Activated T-helper 17 cell treated with anti-CD3 and anti-CD28 coated beads, Interleukin-2, amount 50 U/mL, for 72 hours (primary cell): Measurements from ENCODE around the gene ODAD3. TPM values are rescaled to one million over a fixed set of nuclear protein-coding genes. Genes with fewer than 3 reads are reported as not detected.
"Not testable (repeated sequence)": the region's sequence is repeated elsewhere in the genome, so short reads cannot be mapped to it uniquely, and the experiment has no call there.

Source experiments
- ATAC-seq: fragments of 150-1000 bp; cut with Tn5 transposase; replicated peaks from 2 replicates; pipeline ENCODE4 v1.10.0; 2021; ENCODE audit warnings: mild to moderate bottlenecking, moderate library complexity
- H3K27ac Mint-ChIP-seq: one replicate; pipeline ENCODE4 v1.8.0; 2022; ENCODE audit warnings: mixed read lengths
- H3K27me3 Mint-ChIP-seq: one replicate; pipeline ENCODE4 v1.8.0; 2022; ENCODE audit warnings: mixed read lengths
- H3K36me3 Mint-ChIP-seq: one replicate; pipeline ENCODE4 v1.8.0; 2022; ENCODE audit warnings: low read depth, mild to moderate bottlenecking, mixed read lengths
- H3K4me1 Mint-ChIP-seq: one replicate; pipeline ENCODE4 v1.8.0; 2022; ENCODE audit warnings: mixed read lengths
- H3K4me3 Mint-ChIP-seq: one replicate; pipeline ENCODE4 v1.8.0; 2022; ENCODE audit warnings: mild to moderate bottlenecking, mixed read lengths
- H3K9me3 Mint-ChIP-seq: one replicate; pipeline ENCODE4 v1.8.0; 2022; ENCODE audit warnings: mixed read lengths
- total RNA-seq, 2 donors: library from RNA; stranded (reverse); gene quantifications; one replicate each; pipeline ENCODE4 v1.2.3, GENCODE V29; 2022

Gene ODAD3
- total RNA-seq, 2 donors from 2014 or later = 0.15 to 0.42 TPM

DNA sequence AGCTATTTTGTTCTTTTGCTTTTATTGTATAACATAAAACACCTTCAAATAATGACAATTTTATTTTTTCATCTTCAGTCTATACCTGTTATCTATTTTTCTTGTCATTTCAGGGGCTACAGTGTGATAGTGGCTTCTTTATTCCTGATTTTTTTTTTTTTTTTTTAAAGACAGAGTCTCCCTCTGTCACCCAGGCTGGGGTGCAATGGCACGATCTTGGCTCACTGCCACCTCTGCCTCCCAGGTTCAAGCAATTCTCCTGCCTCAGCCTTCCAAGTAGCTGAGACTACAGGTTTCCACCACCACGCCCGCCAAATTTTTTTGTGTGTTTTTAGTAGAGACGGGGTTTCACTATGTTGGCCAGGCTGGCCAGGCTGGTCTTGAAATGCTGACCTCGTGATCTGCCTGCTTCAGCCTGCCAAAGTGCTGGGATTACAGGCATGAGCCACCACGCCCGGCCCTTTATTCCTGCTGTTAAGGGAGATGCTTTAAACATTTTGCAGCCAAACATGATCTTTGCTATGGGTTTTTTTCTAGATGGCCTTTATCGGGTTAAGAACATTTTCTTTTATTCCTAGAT, 33.4 kb upstream of the ODAD3 start:
- not testable (repeated sequence) for H3K9me3 Mint-ChIP-seq, H3K4me1 Mint-ChIP-seq, H3K36me3 Mint-ChIP-seq

DNA sequence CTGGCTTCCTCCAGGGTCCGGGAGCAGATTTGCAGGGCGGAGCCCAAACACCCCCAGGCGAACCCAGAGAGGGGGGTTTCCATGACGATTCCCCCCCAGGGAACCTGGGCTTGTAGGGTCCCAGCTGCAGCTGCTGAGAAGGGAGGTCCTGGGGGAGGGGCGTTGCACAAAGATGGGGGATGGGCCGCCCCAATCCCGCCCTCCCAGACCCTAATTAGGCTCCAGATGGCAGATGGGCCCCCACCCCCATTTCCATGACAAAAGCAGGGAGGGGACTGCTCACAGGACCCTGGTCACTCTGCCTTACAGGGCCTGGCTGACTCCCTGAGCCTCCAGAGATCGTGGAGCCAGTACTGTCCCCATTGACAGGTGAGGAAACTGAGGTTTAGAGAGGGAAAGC, 30.7 kb upstream of the ODAD3 start:
- H3K9me3 Mint-ChIP-seq = no peaks in the 10 kb centered on the region
- no peak for ATAC-seq
- H3K4me3 Mint-ChIP-seq = no peak overlapping the region
- H3K27me3 Mint-ChIP-seq = peaks cover 1% of the 10 kb centered on the region
- no peak overlapping the region for H3K27ac Mint-ChIP-seq
- peaks cover 5% of the 10 kb centered on the region for H3K4me1 Mint-ChIP-seq
- H3K36me3 Mint-ChIP-seq = no peaks in the 10 kb centered on the region

More for the DNA sequence above, 33.4 kb upstream of the ODAD3 start:
- not testable (repeated sequence) for H3K27me3 Mint-ChIP-seq, H3K27ac Mint-ChIP-seq, ATAC-seq, H3K4me3 Mint-ChIP-seq

DNA sequence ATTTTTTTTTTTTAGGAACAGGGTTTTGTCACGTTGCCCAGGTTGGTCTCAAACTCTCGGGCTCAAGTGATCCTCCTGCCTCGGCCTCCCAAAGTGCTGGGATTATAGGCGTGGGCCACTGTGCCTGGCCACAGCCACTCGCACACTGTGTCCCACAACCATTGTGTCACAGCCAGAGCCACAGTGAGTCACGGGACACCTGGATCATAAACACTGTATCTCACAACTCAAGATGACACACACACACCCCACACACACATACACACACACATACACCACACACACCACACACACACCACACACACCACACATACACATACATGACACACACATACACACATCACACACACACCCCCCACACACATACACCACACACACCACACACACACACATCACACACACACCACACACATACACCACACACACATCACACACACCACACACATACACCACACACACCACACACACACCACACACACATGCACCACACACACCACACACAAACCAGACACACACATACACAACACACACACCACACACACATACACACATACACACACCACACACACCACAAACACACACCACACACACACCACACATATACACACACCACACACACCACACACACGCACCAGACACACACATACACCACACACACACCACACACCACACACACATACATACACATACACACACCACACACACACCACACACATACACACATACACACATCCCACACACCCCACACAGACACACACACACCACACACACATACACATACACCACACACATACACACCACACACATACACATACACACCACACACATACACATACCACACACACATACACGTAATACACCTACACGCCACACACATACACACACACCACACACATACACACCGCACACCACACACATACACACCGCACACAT, 29.7 kb upstream of the ODAD3 start:
- peak; percentile 60 for ATAC-seq
- Mint-ChIP-seq H3K4me1 (peaks cover 5% of the 10 kb centered on the region), H3K27me3 (peaks cover 10% of the 10 kb centered on the region), H3K9me3 (no peaks in the 10 kb centered on the region), H3K4me3 (no peak overlapping the region), H3K27ac (no peak overlapping the region), H3K36me3 (no peaks in the 10 kb centered on the region)

DNA sequence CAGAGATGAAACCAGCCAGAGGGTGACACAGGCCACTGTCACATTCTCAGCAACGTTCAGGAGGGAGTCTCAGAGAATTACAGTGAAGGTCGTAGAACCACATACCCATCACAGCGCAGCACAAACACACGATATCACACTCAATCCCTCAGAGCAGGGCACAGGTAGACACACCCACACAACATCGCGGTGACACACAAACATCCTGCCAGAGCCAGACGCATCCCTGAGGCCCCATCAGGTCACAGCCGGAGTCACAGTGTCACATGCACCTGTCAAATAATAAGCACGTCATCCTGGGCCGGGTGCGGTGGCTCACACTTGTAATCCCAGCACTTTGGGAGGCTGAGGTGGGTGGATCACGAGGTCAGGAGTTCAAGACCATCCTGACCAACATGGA, 28.5 kb upstream of the ODAD3 start:
- H3K9me3 Mint-ChIP-seq = no peaks in the 10 kb centered on the region
- H3K36me3 Mint-ChIP-seq = no peaks in the 10 kb centered on the region
- no peak overlapping the region for H3K4me3 Mint-ChIP-seq
- peak; percentile 82 for ATAC-seq
- H3K27me3 Mint-ChIP-seq = peaks cover 10% of the 10 kb centered on the region
- peaks cover 5% of the 10 kb centered on the region for H3K4me1 Mint-ChIP-seq
- no peak overlapping the region for H3K27ac Mint-ChIP-seq

DNA sequence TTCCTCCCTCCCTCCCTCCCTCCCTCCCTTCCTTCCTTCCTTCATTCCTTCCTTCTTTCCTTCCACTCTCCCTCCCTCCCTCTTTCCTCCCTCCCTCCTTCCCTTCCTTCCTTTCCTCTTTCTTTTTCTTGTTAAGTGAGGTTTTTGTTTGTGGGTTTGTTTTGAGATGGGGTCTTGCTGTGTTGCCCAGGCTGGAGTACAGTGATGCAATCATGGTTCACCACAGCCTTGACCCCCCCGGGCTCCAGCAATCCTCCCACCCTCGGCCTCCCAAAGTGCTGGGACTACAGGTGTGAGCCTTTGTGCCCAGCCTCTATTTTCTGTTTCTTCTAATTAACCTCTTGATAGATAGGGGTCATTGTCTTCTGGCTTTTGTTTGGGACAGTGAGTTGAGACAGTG, 26.5 kb upstream of the ODAD3 start:
- H3K9me3 Mint-ChIP-seq = no peaks in the 10 kb centered on the region
- no peak overlapping the region for H3K4me3 Mint-ChIP-seq
- no peak for ATAC-seq
- peaks cover 10% of the 10 kb centered on the region for H3K27me3 Mint-ChIP-seq
- H3K27ac Mint-ChIP-seq = no peak overlapping the region
- H3K36me3 Mint-ChIP-seq = no peaks in the 10 kb centered on the region
- H3K4me1 Mint-ChIP-seq = peaks cover 5% of the 10 kb centered on the region

DNA sequence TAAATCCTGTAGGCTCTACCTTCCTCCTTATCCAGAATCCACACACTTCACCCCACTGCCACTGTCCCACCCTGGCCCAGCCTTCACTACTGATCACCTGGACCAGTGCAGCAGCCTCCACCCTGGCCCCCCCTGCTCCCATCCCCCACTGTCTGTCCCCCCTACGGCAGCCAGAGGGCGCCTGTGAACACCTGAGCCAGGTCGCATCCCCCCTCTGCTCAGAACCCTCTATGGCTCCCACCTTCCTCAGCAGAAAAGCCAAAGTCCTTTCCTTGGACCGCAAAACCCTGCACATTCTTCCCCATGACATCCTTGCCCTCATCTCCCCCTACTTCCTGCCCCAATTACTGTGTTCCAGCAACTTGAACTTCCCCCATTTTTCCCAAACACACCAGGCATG, 25.3 kb upstream of the ODAD3 start:
- H3K36me3 Mint-ChIP-seq = no peaks in the 10 kb centered on the region
- no peak overlapping the region for H3K4me3 Mint-ChIP-seq
- no peaks in the 10 kb centered on the region for H3K9me3 Mint-ChIP-seq
- peaks cover 10% of the 10 kb centered on the region for H3K27me3 Mint-ChIP-seq
- peak; percentile 31 for ATAC-seq
- H3K4me1 Mint-ChIP-seq = peaks cover 5% of the 10 kb centered on the region
- no peak overlapping the region for H3K27ac Mint-ChIP-seq

DNA sequence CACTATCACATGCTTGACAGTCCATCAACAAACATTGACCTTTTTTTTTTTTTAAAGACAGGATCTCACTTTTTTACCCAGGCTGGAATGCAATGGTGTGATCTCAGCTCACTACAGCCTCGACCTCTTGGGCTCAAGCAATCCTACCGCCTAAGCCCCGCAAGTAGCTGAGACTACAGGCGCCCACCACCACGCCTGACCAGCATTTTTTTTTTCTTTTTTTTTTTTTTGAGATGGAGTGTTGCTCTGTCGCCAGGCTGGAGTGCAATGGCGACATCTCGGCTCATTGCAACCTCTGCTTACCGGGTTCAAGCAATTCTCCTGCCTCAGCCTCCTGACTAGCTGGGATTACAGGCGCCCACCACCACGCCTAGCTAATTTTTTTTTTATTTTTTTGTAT, 24.0 kb upstream of the ODAD3 start:
- H3K4me3 Mint-ChIP-seq, H3K4me1 Mint-ChIP-seq, ATAC-seq, H3K27ac Mint-ChIP-seq, H3K27me3 Mint-ChIP-seq, H3K36me3 Mint-ChIP-seq, H3K9me3 Mint-ChIP-seq: not testable (repeated sequence)

DNA sequence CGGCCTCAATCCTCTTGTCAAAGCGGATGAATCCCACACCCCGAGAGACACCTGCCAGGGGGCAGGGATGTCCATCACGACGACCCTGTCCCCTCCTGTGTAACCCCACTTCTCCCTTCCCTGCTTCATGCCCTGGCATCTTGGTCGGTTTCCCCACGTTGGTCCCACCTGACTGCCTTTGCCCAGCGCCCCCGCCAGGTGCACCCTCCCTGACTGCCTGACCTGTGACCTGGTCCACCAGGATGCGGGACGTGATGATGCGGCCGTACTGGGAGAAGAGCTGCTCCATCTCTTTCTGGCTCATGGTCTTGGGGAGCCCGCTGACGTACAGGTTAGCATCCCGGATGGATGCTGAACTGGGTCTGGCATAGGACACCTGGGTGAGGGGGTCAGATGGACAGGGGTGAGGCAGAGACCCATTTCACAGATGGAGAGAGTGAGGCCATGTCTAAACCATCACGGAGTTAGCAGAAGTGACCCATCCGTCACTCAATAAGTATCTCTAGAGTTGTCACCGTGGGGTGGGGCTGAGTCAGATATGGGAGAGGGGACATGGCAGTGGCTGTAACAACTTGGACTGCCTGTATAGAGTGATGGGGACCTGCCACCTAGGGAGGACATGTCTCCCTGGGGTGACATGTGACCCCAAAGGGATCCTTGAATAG, 23.4 kb upstream of the ODAD3 start:
- peaks cover 10% of the 10 kb centered on the region for H3K27me3 Mint-ChIP-seq
- no peak for ATAC-seq
- no peaks in the 10 kb centered on the region for H3K9me3 Mint-ChIP-seq
- no peak overlapping the region for H3K4me3 Mint-ChIP-seq
- no peaks in the 10 kb centered on the region for H3K36me3 Mint-ChIP-seq
- peaks cover 4% of the 10 kb centered on the region for H3K4me1 Mint-ChIP-seq
- H3K27ac Mint-ChIP-seq = no peak overlapping the region

DNA sequence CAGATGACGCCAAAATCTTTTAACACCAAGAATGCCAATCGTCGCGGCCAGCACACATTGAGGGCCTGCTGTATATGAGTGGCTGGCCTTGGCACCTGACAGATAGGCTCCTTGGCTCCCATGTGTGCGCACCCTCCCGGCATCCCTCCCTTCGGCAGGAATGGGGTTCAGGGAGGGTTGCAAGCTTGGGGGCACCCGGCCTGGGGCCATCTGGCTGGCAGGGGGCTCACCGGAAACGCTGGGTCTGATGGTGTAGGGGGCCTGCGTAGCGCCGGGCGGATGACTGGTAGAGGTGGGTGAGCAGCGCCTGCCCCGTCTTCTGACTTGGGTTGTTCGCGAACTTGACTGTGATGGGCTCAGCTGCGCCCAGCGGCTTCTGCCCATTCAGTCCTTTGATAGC, 22.9 kb upstream of the ODAD3 start:
- ATAC-seq = no peak
- no peaks in the 10 kb centered on the region for H3K9me3 Mint-ChIP-seq
- H3K4me3 Mint-ChIP-seq = no peak overlapping the region
- H3K27ac Mint-ChIP-seq = no peak overlapping the region
- H3K36me3 Mint-ChIP-seq = no peaks in the 10 kb centered on the region
- H3K4me1 Mint-ChIP-seq = no peaks in the 10 kb centered on the region
- peaks cover 10% of the 10 kb centered on the region for H3K27me3 Mint-ChIP-seq

DNA sequence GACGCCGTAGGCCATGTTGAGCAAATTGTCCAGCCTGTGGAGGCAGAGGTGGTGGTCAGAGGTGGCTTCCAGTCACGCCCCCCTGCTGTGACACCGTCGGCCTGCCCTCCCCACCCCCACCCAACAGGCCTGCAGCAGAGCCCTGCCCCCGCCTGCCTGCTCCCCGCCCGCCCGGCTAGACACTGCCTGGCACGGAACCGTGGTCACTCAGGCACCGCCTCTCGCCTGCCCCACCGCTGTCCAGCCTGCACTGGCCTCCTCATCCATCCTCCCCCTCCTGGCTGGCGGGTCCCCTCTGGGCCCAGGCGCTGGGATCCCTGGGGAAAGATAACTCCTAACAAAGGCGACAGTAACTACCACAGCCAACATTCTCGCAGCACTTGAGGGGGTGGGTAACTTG, 22.2 kb upstream of the ODAD3 start:
- no peak for ATAC-seq
- Mint-ChIP-seq H3K27ac (no peak overlapping the region), H3K27me3 (peaks cover 10% of the 10 kb centered on the region), H3K9me3 (no peaks in the 10 kb centered on the region), H3K4me1 (no peaks in the 10 kb centered on the region), H3K36me3 (no peaks in the 10 kb centered on the region), H3K4me3 (no peak overlapping the region)

DNA sequence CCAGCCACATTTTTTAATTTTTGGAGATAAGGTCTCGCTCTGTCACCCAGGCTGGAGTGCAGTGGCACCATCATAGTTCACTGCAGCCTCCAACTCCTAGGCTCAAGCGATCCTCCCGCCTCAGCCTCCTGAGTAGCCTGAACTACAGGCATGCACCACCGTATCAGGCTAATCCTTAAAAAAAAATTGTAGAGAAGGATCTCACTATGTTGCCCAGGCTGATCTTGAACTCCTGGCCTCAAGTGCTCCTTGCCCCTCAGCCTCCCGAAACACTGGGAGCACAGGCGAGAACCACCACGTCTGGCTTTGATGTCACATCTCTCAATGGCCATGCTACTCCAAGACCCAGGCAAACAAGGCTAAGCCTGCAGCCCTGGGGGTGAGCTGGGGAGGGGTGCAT, 21.7 kb upstream of the ODAD3 start:
- no peaks in the 10 kb centered on the region for H3K4me1 Mint-ChIP-seq
- no peak overlapping the region for H3K4me3 Mint-ChIP-seq
- no peak for ATAC-seq

DNA sequence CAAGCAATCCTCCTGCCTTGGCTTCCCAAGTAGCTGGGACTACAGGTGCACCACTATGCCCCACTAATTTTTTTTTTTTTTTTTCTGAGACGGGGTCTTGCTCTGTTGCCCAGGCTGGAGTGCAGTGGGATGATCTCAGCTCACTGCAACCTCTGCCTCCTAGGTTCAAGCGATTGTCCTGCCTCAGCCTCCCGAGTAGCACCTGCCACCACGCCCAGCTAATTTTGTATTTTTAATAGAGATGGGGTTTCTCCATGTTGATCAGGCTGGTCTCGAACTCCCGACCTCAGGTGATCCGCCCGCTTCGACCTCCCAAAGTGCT, 20.3 kb upstream of the ODAD3 start:
- not testable (repeated sequence) for H3K27me3 Mint-ChIP-seq, ATAC-seq

More for the DNA sequence above, 21.7 kb upstream of the ODAD3 start:
- Mint-ChIP-seq H3K27ac (no peak overlapping the region), H3K36me3 (no peaks in the 10 kb centered on the region), H3K9me3 (no peaks in the 10 kb centered on the region), H3K27me3 (peaks cover 10% of the 10 kb centered on the region)

DNA sequence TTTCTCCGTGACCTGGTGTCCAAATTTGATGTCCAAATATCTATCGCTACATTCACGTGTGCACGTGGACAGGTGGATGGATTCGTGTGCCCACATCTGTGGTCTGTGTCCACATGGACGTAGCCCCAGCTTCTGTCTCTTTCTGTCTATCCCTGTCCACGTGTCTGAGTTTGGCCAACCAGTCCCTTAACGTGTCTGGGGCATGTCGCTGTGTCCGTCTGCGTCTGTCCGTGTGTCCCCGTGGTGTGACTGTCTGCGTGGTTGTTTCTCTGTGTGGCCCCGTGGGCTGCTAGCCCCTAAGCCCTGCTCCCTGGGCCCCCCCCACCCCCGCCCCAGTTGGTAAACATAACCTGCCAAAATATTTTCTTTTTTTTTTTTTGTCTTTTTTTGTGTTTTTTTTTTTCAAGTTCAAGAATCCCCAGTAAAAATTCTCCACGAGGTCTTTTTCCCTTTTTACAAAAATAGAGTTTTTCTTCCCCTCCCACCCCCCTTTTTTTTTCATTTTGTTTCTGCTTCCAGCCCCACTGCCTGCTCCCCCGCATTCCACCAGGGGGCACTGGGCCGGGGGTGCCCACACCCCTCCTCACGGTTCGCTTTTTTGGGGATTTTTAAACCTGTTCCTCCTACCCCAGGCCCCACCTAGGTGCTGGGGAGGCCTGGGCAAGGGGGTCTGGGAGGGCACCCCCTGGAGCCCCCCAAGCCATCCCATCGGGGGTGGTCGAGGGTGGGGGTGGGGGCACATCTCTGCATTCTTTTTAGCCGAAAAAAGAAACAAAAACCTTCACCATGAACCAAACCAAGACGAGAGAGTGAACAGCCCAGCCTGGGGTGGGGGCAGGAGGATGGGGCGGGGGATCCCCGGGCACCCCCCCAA, 18.8 kb upstream of the ODAD3 start:
- no peaks in the 10 kb centered on the region for H3K27me3 Mint-ChIP-seq
- no peak for ATAC-seq
- H3K27ac Mint-ChIP-seq = no peak overlapping the region
- H3K36me3 Mint-ChIP-seq = peaks cover 12% of the 10 kb centered on the region
- no peak overlapping the region for H3K4me3 Mint-ChIP-seq
- H3K4me1 Mint-ChIP-seq = no peaks in the 10 kb centered on the region
- no peaks in the 10 kb centered on the region for H3K9me3 Mint-ChIP-seq

More for the DNA sequence above, 20.3 kb upstream of the ODAD3 start:
- H3K36me3 Mint-ChIP-seq, H3K9me3 Mint-ChIP-seq, H3K4me3 Mint-ChIP-seq, H3K4me1 Mint-ChIP-seq, H3K27ac Mint-ChIP-seq: not testable (repeated sequence)

DNA sequence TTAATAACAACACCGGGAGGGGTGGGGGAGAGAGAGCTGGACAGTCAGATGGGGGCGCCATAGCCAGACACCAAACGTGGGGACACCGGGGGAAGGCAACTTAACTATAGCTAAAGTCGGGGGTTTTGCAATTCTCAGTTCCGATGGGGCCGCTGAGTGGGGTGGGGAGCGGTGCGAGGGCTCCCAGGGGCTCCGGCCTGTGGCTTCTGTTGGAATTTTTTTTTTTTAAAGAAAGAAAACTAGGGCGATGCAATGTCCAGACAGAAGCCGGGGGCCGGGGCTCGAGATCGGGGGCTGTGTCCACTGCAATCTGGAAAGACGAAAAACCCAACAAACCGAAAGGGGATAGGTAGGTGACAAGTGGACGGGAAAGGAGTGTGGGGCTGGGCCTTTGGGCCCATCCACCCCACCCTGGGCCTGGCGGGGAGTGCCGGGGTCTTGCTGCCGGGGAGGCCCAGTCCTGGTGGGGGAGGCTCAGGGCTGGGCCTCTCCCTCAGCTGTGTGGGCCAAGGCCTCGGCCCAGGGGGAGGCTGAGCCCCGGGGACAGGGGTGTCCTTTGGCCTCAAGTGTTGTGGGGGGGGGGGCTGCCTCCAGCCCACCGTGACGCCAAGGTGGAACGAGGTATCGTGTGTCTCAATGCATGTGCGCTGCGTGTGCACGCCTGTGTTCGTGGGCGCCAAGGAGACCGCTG, 17.8 kb upstream of the ODAD3 start:
- Mint-ChIP-seq H3K9me3 (no peaks in the 10 kb centered on the region), H3K4me3 (no peak overlapping the region), H3K36me3 (peaks cover 12% of the 10 kb centered on the region), H3K27me3 (no peaks in the 10 kb centered on the region), H3K4me1 (no peaks in the 10 kb centered on the region), H3K27ac (no peak overlapping the region)
- ATAC-seq = no peak
